ENCODE data around the gene COX6A2. TPM values are rescaled to one million over a fixed set of nuclear protein-coding genes. Genes with fewer than 3 reads are reported as not detected.

Gene COX6A2
- total RNA-seq, 1 donor from 2014 or later, result not detected

DNA sequence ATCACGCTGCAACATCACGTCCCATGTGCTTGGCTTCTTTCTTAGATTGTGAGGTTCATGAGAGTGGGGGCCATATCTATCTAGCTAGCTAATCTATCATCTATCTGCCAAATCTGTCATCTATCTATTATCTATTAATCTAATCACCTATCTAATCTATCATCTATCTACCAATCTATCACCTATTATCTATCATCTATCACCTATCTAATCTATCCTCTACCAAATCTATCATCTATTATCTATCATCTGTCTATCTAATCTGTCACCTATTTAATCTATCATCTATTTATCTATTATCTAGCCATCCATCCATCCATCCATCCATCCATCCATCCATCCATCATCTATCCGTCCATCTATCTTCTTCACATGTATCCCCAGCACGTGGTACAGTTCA lies 14.2 kb downstream of the COX6A2 start:
- Mint-ChIP-seq H3K27ac (ENCODE audit: unreplicated experiment) (no peak overlapping the region), H3K4me1 (ENCODE audit: unreplicated experiment) (no peaks in the 10 kb centered on the region), H3K27me3 (ENCODE audit: unreplicated experiment) (peaks cover 19% of the 10 kb centered on the region), H3K36me3 (ENCODE audit: low read depth, unreplicated experiment) (peaks cover 6% of the 10 kb centered on the region), H3K9me3 (ENCODE audit: unreplicated experiment) (no peaks in the 10 kb centered on the region), H3K4me3 (ENCODE audit: unreplicated experiment) (peak overlapping the region; percentile 5)
- TF ChIP-seq, protein P1, sequence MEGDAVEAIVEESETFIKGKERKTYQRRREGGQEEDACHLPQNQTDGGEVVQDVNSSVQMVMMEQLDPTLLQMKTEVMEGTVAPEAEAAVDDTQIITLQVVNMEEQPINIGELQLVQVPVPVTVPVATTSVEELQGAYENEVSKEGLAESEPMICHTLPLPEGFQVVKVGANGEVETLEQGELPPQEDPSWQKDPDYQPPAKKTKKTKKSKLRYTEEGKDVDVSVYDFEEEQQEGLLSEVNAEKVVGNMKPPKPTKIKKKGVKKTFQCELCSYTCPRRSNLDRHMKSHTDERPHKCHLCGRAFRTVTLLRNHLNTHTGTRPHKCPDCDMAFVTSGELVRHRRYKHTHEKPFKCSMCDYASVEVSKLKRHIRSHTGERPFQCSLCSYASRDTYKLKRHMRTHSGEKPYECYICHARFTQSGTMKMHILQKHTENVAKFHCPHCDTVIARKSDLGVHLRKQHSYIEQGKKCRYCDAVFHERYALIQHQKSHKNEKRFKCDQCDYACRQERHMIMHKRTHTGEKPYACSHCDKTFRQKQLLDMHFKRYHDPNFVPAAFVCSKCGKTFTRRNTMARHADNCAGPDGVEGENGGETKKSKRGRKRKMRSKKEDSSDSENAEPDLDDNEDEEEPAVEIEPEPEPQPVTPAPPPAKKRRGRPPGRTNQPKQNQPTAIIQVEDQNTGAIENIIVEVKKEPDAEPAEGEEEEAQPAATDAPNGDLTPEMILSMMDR (IDR thresholded peaks at IDR 0.05; ENCODE audit: unreplicated experiment), result no peak
- DNase-seq (ENCODE audit: low spot score), result no peak

DNA sequence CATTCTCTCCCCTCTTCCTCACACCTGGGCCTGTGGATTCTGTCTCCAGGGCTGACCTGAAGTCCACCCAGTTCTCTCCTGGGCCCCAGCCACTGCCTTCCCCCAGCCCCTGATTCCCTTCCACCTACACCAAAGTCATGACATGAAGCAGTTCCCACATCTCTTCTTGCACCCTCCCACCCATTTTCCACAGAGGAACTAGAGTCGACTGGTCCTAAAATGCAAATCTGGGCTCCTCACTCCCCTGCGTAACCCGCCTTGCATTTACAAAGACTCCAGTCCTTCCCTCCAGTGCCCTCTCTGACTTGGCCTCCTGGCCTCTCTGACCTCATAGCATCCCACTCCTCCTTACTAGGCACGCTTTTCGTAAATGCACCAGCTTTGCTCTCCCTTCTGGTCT lies 14.8 kb downstream of the COX6A2 start:
- Mint-ChIP-seq H3K27me3 (ENCODE audit: unreplicated experiment) (peaks cover 19% of the 10 kb centered on the region), H3K4me1 (ENCODE audit: unreplicated experiment) (no peaks in the 10 kb centered on the region), H3K36me3 (ENCODE audit: low read depth, unreplicated experiment) (peaks cover 6% of the 10 kb centered on the region), H3K27ac (ENCODE audit: unreplicated experiment) (no peak overlapping the region), H3K4me3 (ENCODE audit: unreplicated experiment) (peak overlapping the region; percentile 12), H3K9me3 (ENCODE audit: unreplicated experiment) (no peaks in the 10 kb centered on the region)
- TF ChIP-seq, protein P1 (IDR thresholded peaks at IDR 0.05; ENCODE audit: unreplicated experiment), result no peak
- no peak for DNase-seq (ENCODE audit: low spot score)

DNA sequence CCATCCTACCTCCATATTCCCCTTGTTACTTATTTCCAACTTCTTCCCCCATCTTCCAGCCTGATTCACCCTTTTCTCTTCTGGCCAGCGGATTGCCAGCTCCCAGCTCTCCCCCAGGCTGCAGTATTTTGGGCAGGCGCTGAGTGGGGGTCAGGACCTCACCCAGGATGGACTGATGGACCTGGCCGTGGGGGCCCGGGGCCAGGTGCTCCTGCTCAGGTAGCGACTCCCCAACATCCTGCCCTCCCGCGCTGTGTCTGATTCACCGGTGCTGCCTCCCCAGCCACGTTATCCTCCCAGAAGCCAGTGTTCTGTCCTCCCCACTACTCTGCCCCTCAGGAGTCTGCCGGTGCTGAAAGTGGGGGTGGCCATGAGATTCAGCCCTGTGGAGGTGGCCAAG lies 15.4 kb downstream of the COX6A2 start:
- peaks cover 19% of the 10 kb centered on the region for H3K27me3 Mint-ChIP-seq (ENCODE audit: unreplicated experiment)
- no peak for DNase-seq (ENCODE audit: low spot score)
- H3K4me3 Mint-ChIP-seq (ENCODE audit: unreplicated experiment), result no peak overlapping the region
- H3K4me1 Mint-ChIP-seq (ENCODE audit: unreplicated experiment), result no peaks in the 10 kb centered on the region
- peaks cover 6% of the 10 kb centered on the region for H3K36me3 Mint-ChIP-seq (ENCODE audit: low read depth, unreplicated experiment)
- TF ChIP-seq, protein P1 (IDR thresholded peaks at IDR 0.05; ENCODE audit: unreplicated experiment), result no peak
- H3K27ac Mint-ChIP-seq (ENCODE audit: unreplicated experiment), result no peak overlapping the region
- H3K9me3 Mint-ChIP-seq (ENCODE audit: unreplicated experiment), result no peaks in the 10 kb centered on the region

DNA sequence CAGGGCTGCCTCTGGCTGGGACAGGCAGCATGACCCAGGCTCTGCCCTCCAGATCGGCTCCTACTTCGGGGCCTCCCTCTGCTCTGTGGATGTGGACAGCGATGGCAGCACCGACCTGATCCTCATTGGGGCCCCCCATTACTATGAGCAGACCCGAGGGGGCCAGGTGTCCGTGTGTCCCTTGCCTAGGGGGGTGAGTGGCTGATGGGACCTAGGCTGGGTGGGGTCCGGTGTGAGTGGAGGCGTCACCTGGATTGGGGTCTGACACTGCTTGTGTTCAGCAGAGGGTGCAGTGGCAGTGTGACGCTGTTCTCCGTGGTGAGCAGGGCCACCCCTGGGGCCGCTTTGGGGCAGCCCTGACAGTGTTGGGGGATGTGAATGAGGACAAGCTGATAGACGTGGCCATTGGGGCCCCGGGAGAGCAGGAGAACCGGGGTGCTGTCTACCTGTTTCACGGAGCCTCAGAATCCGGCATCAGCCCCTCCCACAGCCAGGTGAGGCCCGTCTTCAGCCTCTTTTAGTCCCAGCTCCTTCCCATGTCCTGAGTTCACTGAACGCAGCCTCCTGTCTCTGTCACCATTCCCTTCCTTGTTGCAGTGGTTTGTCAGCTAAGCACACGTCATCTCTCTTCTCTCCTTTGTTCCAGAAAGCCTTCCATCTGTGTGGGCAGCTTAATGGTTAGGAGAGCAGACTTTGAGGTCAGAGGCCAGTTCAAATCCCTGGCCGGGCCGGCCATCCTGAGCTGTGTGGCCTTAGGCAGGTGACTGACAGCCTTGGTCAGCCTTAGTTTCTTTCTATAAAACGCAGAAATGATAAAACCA lies 16.9 kb downstream of the COX6A2 start:
- H3K27me3 Mint-ChIP-seq (ENCODE audit: unreplicated experiment), result peaks cover 19% of the 10 kb centered on the region
- H3K4me3 Mint-ChIP-seq (ENCODE audit: unreplicated experiment), result no peak overlapping the region
- DNase-seq (ENCODE audit: low spot score), result no peak
- peaks cover 6% of the 10 kb centered on the region for H3K36me3 Mint-ChIP-seq (ENCODE audit: low read depth, unreplicated experiment)
- H3K27ac Mint-ChIP-seq (ENCODE audit: unreplicated experiment), result no peak overlapping the region
- TF ChIP-seq, protein P1 (IDR thresholded peaks at IDR 0.05; ENCODE audit: unreplicated experiment), result no peak
- H3K9me3 Mint-ChIP-seq (ENCODE audit: unreplicated experiment), result no peaks in the 10 kb centered on the region
- no peaks in the 10 kb centered on the region for H3K4me1 Mint-ChIP-seq (ENCODE audit: unreplicated experiment)

DNA sequence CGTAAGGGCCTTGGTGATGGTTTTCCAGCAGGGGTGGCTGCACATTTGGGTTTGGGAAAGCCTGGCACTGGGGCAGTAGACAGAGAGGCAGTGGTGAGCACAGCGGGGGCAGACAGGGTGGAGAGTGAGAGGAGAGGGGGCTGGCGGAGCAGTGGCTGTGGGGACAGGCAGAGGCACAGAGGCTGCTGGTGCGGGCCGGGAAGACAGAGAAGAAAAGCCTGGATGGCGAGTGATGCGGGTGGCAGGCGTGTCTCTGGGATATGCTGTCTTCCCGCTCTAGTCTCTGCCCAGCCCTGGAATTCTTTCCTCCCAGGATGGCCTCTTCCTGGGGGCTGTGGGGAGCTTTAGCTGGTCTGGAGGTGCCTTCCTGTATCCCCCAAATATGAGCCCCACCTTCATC lies 18.1 kb downstream of the COX6A2 start:
- H3K27me3 Mint-ChIP-seq (ENCODE audit: unreplicated experiment), result peaks cover 14% of the 10 kb centered on the region
- no peaks in the 10 kb centered on the region for H3K9me3 Mint-ChIP-seq (ENCODE audit: unreplicated experiment)
- no peak overlapping the region for H3K27ac Mint-ChIP-seq (ENCODE audit: unreplicated experiment)
- no peak for DNase-seq (ENCODE audit: low spot score)
- H3K4me3 Mint-ChIP-seq (ENCODE audit: unreplicated experiment), result no peak overlapping the region
- no peaks in the 10 kb centered on the region for H3K4me1 Mint-ChIP-seq (ENCODE audit: unreplicated experiment)
- TF ChIP-seq, protein P1 (IDR thresholded peaks at IDR 0.05; ENCODE audit: unreplicated experiment), result no peak
- H3K36me3 Mint-ChIP-seq (ENCODE audit: low read depth, unreplicated experiment), result no peaks in the 10 kb centered on the region
